ENCODE results near the gene TBC1D8.

The TBC1D8 gene

DNA sequence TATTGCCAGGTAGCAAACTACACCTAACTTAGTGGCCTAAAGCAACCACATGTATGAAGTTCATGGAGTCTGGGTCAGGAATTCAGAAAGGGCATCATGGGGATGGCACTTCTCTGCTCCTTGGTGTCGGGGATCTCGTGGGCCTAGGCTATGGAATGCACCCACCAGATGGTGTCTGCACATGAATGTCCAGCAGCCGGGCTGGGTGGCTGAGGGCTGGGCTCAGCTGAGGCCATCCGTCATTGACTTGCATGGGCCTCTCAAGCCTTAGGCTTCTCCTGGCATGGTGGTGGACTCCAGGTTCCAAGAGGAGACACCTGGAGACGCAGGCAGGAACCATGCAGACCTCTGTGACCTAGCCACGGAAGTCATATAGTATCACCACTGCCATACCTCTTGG is 175.1 kb downstream of the TBC1D8 start:
- DNase-seq: no peak

DNA sequence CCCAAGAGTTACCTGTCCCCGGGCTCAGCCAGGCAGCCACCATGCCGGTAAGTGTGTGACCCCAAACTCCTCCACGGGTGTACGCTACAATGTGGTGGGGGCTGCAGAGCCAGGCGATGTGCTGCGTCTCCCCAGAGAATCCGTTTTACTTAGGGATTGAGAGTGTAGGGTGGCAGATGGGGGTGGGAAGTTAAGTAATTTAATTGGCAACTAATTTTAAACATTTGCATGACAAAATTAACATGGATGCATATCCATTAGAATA is 175.7 kb downstream of the TBC1D8 start:
- no peak for DNase-seq

DNA sequence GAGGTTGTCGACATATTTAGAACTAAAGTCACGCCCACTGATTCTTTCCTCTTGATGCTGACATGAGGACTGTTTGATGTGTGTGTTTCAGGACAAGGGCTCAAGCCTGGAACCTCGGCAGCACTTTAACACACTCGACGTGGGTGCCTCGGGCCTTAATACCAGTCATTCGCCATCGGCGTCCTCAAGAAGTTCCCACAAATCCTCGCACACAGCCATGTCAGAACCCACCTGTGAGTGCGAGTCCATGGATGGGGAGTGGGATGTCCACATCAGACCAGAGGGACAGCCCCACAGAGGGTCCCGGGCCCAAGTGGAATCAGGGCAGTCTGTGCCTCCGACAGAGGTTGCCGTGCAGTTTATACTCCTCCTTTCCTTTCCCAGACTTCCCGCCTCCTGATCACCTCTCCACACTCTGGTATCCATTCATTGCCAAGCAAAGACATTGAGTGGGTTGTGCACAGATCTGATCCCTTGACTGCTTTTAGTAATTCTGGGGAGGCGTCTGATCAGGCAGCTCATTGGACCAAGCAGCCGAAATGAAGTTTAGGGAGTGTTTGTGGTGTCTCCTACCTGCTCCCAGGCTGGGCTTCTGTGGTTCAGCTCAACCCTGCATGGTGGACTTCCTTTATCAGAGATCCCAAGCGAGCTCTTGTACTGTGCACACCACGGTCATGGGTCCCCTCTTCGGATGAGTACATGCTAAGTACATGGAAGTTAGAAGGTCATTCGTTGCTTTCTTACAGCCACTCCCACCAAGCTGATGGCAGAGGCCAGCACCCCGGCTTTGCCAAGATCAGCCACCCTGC is 176.3 kb downstream of the TBC1D8 start:
- DNase-seq: no peak

DNA sequence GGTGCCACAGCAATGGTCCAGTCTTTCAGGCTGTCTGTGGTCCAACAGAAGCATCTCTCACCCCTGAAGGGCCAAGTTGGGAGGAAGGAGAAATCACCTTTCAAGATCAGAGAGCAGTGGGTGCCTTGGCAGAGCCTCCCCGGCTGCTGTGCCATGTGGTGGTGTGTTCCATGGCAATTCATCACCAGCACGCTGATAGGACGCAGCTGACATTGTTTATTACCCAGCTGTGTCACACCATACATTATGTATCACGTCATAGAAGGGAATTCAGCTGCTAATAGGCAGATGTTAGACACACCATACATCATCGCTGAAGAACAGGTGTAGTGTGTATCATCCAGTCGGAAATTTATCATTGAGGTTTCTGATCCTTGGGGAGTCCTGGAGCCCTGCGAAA is 178.7 kb downstream of the TBC1D8 start:
- no peak for DNase-seq

DNA sequence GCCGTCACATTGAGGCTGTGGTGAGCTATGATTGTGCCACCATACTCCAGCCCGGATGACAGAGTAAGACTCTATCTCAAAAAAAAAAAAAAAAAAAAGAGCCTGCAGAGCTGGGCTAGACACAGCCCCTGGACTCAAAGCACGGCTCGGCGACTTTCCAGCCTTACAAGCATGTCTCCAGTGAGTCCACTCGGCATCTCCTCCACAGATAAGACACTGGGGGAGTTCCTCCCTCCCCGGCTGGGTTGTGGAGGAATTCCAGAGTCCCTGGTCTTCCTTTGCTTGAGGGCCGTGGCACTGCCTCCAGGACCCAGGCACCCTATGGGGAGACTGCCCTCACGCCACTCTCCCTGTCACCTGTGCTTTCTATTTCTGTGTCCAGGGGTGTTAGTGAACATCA is 180.0 kb downstream of the TBC1D8 start:
- no peak for DNase-seq

DNA sequence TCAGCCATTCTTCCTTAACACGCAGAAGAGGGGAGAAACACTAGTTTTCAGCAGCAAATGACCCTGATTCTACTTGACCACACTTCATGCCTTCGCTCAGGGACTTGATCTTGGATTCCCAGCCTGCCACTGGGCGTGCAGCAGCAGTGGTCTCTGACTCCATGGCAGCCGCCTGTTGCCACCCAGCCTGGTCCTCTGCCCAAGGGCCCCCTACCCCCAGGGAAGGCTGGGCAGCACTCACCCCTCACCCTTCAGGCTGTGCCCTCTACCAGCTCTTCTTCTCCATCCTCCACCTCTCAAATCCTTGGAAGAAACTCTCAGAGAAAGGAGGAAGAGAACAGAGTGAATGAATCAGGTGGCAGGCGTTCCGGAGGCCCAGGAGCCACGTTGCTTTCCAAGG is 181.2 kb downstream of the TBC1D8 start:
- DNase-seq: no peak

DNA sequence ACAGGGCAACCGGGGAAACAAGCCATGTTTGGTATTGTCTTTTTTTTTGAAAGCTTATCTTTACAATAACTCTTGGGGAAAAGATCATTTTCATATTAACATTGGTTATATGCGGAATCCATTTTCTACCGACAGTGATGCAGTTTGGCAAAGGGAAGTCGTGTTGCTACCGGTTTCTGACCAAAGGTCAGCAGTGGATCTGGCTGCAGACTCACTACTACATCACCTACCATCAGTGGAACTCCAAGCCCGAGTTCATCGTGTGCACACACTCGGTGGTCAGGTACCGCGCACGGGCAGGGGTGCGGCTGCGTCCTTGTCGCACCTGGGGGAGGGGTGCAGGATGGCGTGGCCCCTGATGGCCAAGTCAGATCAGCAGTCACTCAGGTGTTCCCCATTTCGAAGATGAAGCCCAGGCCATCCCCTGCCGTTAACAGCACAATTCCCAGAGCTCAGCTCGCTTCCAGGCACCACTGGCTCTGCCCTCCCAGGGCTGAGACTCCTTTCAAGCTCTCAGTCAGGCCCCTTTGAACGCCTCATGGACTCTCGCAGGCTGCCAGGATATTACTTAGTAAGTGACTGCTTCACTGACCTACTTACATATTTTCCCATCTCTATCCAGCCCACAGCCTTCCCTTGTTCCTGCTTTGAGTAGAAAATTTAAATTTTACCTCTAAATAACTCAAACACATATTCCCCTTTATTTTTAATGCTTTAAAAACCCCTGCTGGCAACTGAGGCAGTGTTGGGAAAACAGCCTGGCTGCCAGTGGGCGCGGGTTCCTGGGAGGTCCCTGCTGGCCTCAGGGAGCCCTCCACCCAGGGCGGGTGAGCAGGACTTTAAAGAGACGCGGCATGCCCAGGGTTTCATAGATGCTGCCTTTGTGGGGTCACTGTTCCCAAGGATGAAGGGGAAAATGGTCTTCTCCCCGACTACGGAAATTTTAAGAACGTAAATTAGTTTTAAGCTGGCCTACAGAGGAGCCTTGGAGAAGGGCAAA is 182.7 kb downstream of the TBC1D8 start:
- DNase-seq: no peak

DNA sequence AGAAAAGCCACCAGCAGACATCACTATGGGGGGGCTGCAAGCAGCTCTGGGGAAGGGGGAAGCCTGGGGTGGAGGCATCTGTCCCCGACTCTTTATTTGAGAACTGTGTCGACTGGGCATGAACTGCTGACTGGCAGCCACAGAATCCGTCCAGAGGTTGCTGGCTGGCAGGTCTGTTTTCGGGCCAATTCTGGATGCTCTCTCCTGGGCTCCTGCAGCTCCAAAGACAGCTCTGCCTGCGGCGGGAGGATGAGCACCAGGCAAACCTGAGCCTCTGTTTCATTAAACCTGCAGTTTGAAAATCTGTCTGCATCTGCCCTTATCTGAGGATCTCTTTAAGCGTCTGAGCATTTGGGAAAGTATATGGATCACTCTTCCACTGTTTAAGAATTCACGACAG is 183.5 kb downstream of the TBC1D8 start:
- no peak for DNase-seq

DNA sequence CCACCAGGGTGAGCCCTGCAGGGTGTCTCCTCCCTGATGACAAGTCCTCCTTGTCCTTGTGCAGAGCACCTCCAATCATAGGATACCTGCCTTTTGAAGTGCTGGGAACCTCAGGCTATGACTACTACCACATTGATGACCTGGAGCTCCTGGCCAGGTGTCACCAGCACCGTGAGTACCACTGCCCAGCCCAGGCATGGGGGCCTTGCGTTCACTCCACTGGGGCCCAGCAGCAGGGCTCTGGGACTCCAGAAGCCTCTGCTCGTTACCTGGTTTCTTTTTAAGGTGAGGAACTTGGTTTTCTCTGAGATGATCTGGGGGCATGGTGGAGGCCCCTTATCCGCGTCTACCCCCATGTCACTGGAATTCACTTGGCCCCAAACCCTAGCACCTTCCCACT is 185.6 kb downstream of the TBC1D8 start:
- no peak for DNase-seq

DNA sequence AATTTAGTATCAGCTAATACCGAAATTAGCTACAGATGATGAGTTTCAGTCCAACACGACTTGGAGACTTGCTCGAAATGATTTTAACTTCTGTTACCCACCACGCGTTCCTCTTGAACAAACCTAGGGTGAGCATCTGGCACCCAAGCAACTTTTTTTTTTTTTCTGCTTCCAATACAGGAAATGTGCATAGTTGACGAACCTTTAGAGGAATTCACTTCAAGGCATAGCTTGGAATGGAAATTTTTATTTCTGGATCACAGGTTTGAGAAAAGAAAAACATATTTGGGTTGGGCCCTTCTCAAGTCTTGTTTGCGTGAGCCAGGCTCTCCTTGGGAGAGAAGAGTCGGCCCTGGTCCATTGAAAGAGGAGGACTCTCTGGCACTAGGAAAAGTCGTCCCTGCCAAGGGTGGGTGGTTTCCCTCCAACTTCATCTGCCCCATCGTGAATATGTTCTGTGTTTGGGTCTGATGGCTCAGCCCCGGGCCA is 186.5 kb downstream of the TBC1D8 start:
- DNase-seq: no peak

DNA sequence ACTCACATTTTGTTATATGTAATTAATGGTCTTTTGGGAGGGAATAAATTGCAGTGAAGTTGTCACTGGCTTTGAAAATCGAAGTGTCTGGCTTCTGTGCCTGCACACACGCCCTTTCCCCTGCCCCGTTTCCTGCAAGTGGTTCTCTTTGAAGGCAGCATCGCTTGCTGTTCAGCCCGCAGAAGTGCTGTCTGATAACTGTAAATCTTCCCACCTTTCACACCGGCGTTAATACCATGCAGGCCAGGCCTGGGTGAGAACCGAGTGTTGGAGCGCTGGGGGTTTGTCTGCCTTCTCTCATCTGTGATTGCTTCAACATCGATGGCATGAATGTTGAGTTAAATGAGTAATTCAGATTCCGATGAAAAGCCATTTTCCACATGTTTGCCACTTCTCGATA is 187.0 kb downstream of the TBC1D8 start:
- DNase-seq: no peak

DNA sequence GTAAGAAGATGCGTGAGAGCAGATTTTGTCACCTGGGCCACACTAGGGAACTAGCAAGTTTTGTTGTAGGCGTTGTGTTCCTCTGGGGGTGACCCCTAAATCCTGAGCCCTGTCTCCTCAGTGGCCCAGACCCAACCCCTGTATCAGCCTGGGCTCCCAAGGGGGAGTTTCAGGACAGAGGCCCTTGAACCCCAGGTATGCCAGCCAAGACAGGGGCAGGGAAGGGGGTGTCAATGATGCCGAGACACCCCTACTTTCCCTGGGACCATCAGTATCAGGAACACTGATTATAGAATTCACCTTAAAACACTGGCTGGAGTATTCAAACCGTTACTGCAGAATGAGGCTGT is 188.2 kb downstream of the TBC1D8 start:
- DNase-seq: no peak

DNA sequence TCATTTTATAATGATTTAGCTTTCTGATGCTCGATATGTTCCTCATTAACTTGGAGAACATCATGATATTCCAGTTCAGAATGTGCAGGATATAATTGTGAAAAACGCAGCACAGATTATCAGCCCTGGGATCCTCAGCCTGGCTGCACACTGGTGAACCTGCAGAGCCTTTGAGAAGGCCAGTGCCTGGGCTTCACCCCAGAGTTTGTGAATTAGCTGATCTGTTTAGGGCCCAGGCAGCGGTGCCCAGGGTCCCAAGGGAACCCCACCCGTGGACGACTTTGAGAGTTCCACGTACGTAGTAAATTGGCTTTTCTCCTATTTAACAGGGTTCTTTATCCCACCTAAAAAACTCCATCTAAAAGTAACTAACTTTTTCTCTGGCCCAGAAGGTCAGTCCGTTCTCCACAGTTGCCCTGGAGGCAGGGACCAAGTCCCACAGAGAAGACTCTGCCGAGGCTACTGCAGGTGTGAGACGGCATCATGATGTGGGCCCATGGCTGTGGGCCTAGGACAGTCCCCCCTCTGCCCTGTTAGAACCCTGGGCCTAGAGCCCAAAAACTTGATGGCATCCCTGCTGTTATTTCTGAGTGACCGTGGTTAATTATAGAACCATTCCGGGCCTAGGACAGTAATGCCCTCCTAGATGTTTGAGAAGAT is 188.7 kb downstream of the TBC1D8 start:
- DNase-seq: no peak

DNA sequence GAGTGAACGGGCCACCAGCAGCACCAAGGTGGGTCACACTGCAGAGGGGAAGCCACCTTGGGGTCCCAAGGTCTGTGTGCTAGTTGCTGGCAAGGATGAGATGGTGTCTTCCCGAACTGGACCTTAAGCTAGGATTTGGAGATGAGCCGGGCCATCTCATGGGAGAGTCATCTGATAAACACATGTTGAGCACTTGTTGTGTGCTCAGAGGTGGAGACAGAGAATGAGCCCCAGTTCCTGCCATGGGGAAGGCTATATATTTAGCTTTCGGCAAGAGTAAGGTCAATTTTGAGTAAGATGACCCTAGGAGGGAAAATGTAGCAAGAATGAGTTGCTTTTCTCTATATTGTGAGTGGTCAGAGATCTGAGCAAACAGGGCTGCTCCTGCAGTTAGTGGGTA is 190.5 kb downstream of the TBC1D8 start:
- no peak for DNase-seq

DNA sequence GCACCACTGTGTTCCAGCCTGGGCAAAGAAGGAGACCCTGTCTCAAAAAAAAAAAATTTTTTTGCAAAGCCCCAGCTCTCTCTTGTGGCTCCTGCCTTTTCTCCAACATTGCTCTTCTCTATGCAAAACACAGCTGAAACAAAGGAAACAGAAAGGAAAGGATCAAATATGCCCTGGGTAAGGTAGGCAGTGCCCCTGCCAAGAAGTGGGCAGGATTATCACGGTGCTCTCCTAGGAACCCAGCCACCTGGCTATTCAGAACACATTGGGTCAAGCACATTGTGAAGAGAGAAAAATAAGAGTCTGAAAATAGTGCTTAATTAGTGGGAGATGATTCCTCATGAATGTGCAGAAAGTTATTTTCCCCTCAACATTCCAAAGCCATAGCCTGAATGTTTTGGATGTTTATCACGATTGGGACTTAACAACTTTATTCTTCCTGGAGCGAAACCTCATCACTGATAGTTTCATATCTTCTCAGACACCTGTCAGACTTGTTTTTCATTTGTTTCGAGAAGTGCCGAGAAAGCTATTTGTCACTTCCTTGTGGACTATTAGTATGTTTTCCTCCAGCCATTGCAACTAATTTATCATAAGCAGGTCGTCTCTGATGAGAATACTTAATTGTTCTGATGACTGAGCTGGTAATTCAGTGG is 191.8 kb downstream of the TBC1D8 start:
- no peak for DNase-seq

DNA sequence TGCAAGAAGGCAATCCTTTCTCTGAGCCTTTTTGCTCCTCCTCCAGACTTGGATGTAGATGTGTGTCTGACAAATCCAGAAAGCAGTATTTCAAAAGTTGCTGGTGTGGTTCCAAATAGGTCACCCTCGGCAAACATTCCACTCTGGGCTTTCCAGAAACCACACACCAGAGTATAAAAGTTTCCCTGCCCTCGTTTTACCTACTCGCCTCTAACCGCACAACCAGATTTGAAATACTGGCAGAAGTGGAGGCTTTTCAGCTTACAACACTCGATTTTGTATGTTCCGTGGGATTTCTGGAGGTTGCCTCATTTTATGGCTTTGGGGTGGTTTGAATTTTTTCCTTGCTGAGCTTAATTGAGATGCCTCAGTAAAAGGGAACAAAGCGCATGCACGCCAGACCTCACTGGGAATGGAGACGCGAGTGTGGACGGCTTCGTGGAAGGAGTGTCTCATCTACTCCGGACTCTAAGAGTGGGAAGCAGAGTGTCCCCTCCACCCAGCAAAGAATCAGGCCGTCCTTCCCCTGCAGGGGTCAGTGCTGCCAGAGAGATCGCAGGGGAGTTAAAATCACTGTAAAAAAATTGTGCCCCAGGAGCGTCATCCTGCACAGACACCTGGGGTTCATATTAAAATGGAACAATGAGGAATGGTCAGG is 193.1 kb downstream of the TBC1D8 start:
- DNase-seq: no peak

All from T-helper 1 cell (primary cell).